Left lobe of liver (tissue), 2 donors: ENCODE data around the gene MORN1. TPM values are rescaled to one million over a fixed set of nuclear protein-coding genes. Genes with fewer than 3 reads are reported as not detected.

Experiments
- ATAC-seq: fragments of 200-7000 bp; cut with Tn5 transposase; one replicate; pipeline ENCODE4 v1.9.1; 2020; ENCODE audit warnings: mild to moderate bottlenecking, moderate library complexity
- DNase-seq: peaks from one replicate; pipeline ENCODE4 v3.0.0-alpha.2; 2020; ENCODE audit warnings: low spot score
- total RNA-seq: library from RNA; stranded (reverse); gene quantifications from one replicate; pipeline ENCODE4 v1.2.1, GENCODE V29; 2021
- donor health status: DM: no; HTN: no; CAD: no; lungs with moderate emphysema.
- donor health status: DM: no; HTN: yes; CAD: no.

The MORN1 gene
- total RNA-seq, 1 donor from 2014 or later = 6.7 TPM

DNA sequence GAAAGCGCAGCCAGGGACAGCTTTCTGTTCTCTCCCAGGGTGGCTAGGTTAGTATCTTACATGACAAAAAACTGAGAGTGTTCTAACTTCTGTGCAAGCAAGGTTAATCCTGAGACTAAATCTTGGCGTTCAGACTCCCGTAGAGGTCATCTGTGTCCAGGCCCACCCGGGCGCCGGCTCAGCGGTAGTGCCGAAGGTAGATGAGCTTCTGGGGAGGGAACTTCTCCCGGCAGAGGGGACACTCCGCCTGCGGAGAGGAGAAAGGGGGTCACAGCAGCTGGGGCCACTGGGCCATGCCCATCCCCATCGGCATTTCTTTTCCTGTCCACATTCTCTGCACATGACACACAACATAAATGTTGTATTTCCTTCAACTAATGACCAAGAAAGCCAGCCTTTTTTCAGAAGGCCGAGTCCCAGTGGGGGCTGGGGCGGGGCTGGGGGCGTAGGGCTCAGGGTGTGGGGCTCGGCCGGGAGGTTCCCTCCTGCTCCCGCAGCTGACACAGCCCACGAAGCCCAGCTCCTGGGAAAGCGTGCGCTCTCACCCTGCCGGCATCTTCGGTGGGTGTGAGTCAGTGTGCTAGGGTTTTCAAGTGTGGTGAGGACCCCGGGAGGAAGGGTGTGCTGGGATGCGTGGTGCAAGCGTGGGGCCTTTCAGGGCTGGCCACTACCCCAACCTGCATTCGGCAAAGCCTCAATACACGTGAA, 14.4 kb upstream of the MORN1 start:
- DNase-seq (no peak), ATAC-seq (no peak)

GRCh38 chr1:2404890-2405511, 13.6 kb upstream of the MORN1 start:
- no peak for DNase-seq
- no peak for ATAC-seq

DNA sequence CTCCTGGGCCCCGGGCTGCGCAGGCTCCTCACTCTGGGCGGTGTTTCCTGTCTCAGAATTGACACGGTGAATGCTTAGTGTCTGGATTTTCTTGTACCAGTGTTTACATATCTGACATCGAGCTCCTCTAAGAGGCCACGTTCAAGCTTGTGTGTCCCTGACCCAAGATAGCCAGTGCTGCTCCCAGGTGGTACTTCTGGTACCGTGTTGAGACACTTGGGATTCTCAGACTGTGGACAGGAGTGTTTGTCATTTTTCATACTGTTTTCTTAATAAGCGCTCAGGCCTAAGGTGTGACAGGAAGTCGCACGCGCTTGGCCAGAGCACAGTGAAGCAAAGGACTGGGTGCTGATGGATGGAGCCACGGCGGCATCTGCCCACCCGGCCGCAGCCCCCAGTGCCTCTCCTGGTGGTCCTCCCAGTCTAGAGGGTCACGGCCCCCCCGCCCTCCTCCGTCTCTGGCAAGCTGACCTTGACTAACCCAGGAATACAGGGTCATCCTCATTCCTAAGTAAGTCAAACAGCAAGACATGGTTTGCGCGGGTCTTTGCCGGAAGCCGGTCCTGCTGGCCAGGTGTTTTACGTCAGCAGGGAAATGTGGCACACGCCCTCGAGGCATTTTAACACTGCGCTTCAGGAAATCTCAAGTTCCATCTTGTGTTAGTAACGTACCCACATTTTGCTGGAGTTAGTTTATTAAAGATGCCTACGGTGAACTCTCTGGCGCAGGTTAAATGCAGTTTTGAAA, 13.0 kb upstream of the MORN1 start:
- DNase-seq (no peak), ATAC-seq (no peak)

GRCh38 chr1:2403273-2403672, 11.9 kb upstream of the MORN1 start:
- no peak for ATAC-seq
- no peak for DNase-seq

DNA sequence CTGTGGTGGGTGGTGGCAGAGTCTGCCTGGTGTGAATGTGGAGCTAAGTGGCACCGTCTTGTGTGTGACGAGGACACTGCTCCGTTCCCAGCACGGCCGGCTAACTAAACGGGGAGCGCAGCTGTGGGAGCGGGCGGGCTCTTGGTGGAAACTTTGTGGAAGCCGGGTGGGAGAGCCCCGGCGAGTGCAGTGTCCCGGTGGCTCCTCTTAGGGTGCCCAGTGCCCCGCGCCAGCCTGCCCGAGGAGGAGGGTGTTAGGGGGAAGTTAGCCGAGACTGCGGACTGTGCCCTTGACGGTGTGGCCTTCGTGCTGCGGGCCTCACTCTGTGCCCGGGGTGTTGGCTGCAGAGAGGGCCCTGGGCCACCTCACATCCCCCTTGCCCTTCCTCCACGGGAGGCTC, 11.1 kb upstream of the MORN1 start:
- no peak for DNase-seq
- no peak for ATAC-seq

DNA sequence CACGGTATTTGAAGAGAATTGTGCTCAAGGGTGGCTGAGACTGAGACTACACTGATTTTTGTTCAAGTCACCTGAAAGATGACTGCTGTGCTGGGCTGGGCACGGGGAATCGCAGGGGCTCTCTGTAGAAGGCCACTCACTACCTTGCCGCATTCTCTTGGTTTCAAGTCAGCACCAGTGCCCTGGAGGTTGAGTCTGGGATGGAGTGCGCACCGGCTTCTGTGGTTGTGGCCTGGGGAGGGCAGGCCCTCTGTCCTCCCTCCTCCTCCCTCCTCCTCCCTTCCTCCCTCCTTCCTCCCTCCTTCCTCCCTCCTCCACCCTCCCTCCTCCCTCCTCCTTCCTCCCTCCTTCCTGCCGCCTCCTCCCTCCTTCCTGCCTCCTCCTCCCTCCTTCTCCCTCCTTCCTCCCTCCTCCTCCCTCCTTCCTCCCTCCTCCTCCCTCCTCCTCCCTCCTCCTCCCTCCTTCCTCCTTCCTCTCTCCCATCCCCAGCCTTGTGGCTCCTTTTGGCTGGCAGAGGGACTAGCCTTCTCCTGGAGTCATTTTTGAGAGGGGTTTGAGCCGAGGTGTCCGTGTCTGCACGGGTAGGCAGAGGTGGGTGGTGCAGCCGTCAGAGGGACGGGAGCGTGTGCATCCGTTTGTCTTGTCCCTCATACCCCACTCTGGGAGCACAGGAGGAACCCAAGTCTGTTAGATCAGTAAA, 9.7 kb upstream of the MORN1 start:
- ATAC-seq (no peak), DNase-seq (no peak)

GRCh38 chr1:2400576-2400909, 9.2 kb upstream of the MORN1 start:
- DNase-seq (no peak), ATAC-seq (no peak)

DNA sequence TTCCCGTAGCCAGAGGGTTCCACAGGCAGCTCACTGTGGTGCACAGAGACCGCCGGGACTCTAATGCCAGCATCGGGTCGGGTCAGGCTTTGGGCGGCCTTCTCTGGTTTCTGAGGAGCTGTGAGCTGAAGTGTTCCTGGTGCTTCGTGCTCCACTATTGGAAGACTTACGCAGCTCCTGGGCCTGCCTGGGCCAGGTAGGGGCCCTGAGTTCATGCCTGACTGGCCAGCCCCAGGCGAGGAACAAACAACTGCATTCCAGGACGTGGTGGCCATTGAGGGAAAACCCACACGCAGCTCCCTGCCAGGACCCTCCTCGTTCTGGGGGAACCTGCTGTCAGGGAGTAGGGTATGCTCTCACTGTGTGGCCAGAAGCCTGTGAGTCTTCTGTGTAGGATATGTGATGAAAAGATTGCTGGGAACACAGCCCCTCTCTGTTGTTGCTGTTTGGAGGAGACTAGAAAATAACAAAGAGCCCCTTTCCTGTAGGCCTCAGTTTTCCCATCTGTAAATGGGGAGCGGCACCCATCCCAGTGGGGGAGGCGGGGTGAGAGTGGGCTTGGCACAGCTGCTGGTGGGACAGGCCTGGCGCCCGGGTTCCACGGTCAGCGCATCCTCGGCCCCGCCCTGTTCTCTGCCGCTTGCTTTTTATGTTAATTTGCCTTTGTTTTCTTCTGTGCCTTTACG, 8.7 kb upstream of the MORN1 start:
- ATAC-seq = no peak
- DNase-seq = no peak

- ATAC-seq (no peak), DNase-seq (no peak)
These were observed 7.5 kb upstream of the MORN1 start for GRCh38 chr1:2398871-2399270.

DNA sequence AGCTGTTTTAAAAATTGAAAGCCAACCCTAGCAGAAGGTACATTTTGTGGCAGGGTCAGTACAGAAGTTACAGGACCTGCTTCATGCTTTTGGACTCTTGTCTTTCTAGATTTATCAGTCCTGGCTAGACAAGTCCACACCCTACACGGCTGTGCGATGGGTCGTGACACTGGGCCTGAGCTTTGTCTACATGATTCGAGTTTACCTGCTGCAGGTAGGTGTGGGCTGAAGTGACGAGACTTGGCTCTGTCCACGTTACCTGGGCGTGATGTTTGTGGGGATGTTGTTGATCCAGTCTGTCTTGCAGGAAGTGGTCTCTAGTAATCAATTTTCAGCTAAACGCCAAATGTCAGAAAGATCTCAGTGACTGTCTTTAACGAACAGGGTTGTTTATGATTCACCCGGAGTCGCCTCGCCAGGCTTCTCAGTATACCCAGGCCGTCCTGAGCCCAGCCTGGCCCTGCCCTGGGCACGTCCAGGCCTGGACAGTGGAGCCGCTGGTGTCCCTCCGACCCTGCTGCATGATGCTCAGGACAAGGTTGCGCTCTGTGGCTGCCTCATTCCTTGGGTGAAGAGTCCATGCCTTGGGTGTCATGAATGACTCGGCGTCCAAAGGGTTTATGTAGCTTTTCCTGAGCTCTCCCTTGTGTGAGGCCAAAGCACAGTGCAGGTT, 5.8 kb upstream of the MORN1 start:
- DNase-seq (no peak), ATAC-seq (no peak)

DNA sequence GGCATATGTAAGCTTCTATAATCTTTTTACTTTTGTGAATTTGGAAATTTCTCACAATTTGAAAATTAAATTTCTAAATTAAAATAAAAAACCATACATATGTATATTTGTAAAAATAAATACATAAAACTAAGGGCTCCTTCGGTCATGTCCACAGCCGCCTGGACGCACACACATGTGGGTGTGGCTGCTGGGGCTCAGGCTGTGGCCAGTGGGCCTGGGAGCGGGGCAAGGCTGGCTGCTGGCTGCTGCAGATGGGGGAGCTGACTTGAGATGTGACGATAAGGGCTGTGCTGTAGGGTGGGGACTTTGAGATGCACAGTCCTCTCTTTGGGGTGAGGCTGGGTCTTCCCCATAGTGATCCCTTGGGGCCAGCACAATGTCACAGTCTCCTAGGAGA, 5.1 kb upstream of the MORN1 start:
- no peak for DNase-seq
- ATAC-seq = no peak

- ATAC-seq (no peak), DNase-seq (no peak)
These were observed 4.7 kb upstream of the MORN1 start for GRCh38 chr1:2396059-2396458.

- ATAC-seq (no peak), DNase-seq (no peak)
These were observed 3.9 kb upstream of the MORN1 start for GRCh38 chr1:2395245-2395644.

GRCh38 chr1:2394761-2395160, 3.4 kb upstream of the MORN1 start:
- ATAC-seq (no peak), DNase-seq (no peak)

GRCh38 chr1:2394220-2394619, 2.9 kb upstream of the MORN1 start:
- no peak for DNase-seq
- no peak for ATAC-seq

DNA sequence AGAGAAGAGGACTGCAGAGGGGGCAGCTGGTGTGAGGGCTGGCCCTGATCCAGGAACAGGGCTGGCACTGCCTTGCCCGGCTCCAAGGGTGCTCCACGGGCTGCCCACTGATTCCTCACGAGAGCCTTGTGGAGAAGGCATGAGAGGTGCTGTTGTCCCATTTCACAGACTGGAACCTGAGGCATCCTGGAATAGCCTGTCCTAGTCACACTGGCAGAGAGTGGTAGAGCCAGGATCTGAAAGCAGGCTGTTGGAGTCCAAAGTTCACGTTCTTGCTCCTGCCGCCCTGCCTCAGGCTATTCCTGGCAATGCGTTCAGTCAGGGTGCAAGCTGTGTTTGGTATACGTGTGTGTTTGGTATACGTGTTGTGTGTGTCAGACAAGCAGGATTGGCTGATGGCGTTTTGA, 2.1 kb upstream of the MORN1 start:
- peak; percentile 46 for ATAC-seq
- peak; percentile 66 for DNase-seq

DNA sequence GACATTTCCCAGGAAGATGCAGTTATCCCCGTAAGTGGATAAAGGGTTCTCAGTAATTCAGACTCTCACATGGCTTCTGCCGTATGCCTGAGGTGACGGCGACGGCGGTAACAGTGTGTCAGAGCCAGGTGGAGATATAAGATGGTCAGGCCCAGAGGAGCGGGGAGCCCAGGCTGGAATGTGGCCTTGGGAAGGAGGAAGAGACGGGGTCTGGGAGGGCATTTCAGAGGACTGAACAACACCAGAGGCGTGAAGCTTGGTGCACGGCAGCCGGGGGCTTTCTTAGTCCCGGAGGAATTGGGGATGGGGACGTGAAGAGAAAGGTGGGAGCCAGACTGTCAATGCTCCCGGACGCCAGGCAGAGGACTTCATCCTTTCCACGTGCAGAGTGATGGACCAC, 1.3 kb upstream of the MORN1 start:
- no peak for ATAC-seq
- DNase-seq = no peak

- ATAC-seq (peak; percentile 39), DNase-seq (no peak)
These were observed 666 bp upstream of the MORN1 start for GRCh38 chr1:2391931-2392509.

- DNase-seq (no peak), ATAC-seq (no peak)
These were observed 1.7 kb downstream of the MORN1 start for GRCh38 chr1:2389644-2390043.
